ENCODE results near the gene PLIN4. TPM values are rescaled to one million over a fixed set of nuclear protein-coding genes. Genes with fewer than 3 reads are reported as not detected.

PLIN4 gene
- total and polyA plus RNA-seq, 9 of the 15 experiments (the other 6 are each of a cell fraction or from before 2014, with no cell fraction given): 0.04 to 0.16 (median 0.07) TPM; not detected in 3

DNA sequence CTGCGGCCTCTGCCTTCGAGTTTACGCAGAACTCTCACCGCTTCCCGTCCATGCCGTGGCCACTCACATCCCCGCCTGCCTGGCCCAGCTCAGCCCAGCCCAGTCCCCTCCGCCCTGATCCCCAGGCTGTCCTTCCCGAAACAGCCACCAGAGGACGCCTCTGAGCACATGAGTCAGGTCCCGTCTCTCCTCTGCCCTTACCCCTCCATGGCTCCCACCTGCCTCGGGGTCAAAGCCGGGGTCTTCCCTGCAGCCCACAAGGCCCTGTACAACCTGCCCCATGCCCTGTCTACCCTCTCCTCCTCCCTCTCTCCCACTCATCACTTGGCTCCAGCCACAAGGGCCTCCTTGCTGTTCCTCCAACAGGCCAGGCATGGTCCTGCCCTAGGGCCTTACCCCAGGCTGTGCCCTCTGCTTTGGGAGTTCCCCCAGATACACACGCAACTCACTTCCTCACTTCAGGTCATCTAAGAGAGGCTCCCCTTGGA, 49.3 kb upstream of the PLIN4 start (continued):
- TF ChIP-seq, protein P1, sequence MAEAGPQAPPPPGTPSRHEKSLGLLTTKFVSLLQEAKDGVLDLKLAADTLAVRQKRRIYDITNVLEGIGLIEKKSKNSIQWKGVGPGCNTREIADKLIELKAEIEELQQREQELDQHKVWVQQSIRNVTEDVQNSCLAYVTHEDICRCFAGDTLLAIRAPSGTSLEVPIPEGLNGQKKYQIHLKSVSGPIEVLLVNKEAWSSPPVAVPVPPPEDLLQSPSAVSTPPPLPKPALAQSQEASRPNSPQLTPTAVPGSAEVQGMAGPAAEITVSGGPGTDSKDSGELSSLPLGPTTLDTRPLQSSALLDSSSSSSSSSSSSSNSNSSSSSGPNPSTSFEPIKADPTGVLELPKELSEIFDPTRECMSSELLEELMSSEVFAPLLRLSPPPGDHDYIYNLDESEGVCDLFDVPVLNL (CRISPR knock-in tag; IDR thresholded peaks at IDR 0.05; ENCODE audit: low read depth): no peak
- TF ChIP-seq MEF2D (tag; conservative IDR thresholded peaks at IDR 0.05; ENCODE audit: low read depth) (no peak), MYC (IDR thresholded peaks at IDR 0.05; ENCODE audit: low read depth, low read length) (0 out of 2 replicates have a peak, but pooled peaks have one; percentile 33), MYC (CRISPR knock-in tag; IDR thresholded peaks at IDR 0.05; ENCODE audit: borderline replicate concordance, low read depth) (no peak), SRSF1 (IDR thresholded peaks at IDR 0.05; ENCODE audit: low read depth, low read length) (no peak), FOXK2 (conservative IDR thresholded peaks at IDR 0.05 in 1 of 2, IDR thresholded peaks at IDR 0.05 in 1 of 2; ENCODE audit: low read depth in 2 of 2) (no peak), PHF20 (IDR thresholded peaks at IDR 0.05; ENCODE audit: partially characterized antibody) (peak; percentile 41), ZBTB7A (IDR thresholded peaks at IDR 0.05; ENCODE audit: borderline replicate concordance, control insufficient read depth, low read depth, low read length) (peak; percentile 53; the same call in 1 of the 2 replicates), ELF4 (CRISPR knock-in tag; IDR thresholded peaks at IDR 0.05) (no peak), ZNF121 (CRISPR knock-in tag; conservative IDR thresholded peaks at IDR 0.05) (no peak; the same call in 1 of the 2 replicates), TAF9B (IDR thresholded peaks at IDR 0.05; ENCODE audit: partially characterized antibody) (no peak), EHMT2 (IDR thresholded peaks at IDR 0.05) (no peak), FOXJ3 (CRISPR knock-in tag; IDR thresholded peaks at IDR 0.05) (no peak), KLF16 (IDR thresholded peaks at IDR 0.05) (peak; percentile 68), CTBP1 (IDR thresholded peaks at IDR 0.05; ENCODE audit: borderline replicate concordance) (peak; percentile 30; the same call in 1 of the 2 replicates), HDGF (IDR thresholded peaks at IDR 0.05) (peak; percentile 97), BHLHE40 (IDR thresholded peaks at IDR 0.05; ENCODE audit: low read length) (peak; percentile 40; the same call in 1 of the 2 replicates), ZNF644 (tag; IDR thresholded peaks at IDR 0.05; ENCODE audit: low read depth) (no peak)
- TF ChIP-seq, protein P2, sequence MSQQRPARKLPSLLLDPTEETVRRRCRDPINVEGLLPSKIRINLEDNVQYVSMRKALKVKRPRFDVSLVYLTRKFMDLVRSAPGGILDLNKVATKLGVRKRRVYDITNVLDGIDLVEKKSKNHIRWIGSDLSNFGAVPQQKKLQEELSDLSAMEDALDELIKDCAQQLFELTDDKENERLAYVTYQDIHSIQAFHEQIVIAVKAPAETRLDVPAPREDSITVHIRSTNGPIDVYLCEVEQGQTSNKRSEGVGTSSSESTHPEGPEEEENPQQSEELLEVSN (IDR thresholded peaks at IDR 0.05; ENCODE audit: borderline replicate concordance in 1 of 2, extremely low read depth in 1 of 2, insufficient read depth in 1 of 2, insufficient read length in 1 of 2, low read depth in 1 of 2, low read length in 1 of 2, poor library complexity in 1 of 2, severe bottlenecking in 1 of 2): peak in 1 of 2 experiments; percentile 41
- TF ChIP-seq, protein P3, sequence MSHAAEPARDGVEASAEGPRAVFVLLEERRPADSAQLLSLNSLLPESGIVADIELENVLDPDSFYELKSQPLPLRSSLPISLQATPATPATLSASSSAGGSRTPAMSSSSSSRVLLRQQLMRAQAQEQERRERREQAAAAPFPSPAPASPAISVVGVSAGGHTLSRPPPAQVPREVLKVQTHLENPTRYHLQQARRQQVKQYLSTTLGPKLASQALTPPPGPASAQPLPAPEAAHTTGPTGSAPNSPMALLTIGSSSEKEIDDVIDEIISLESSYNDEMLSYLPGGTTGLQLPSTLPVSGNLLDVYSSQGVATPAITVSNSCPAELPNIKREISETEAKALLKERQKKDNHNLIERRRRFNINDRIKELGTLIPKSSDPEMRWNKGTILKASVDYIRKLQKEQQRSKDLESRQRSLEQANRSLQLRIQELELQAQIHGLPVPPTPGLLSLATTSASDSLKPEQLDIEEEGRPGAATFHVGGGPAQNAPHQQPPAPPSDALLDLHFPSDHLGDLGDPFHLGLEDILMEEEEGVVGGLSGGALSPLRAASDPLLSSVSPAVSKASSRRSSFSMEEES (CRISPR knock-in tag; IDR thresholded peaks at IDR 0.05): no peak
- TF ChIP-seq, protein P4, sequence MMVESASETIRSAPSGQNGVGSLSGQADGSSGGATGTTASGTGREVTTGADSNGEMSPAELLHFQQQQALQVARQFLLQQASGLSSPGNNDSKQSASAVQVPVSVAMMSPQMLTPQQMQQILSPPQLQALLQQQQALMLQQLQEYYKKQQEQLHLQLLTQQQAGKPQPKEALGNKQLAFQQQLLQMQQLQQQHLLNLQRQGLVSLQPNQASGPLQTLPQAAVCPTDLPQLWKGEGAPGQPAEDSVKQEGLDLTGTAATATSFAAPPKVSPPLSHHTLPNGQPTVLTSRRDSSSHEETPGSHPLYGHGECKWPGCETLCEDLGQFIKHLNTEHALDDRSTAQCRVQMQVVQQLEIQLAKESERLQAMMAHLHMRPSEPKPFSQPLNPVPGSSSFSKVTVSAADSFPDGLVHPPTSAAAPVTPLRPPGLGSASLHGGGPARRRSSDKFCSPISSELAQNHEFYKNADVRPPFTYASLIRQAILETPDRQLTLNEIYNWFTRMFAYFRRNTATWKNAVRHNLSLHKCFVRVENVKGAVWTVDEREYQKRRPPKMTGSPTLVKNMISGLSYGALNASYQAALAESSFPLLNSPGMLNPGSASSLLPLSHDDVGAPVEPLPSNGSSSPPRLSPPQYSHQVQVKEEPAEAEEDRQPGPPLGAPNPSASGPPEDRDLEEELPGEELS (CRISPR knock-in tag; IDR thresholded peaks at IDR 0.05; ENCODE audit: borderline replicate concordance): no peak
- TF ChIP-seq, protein P5, sequence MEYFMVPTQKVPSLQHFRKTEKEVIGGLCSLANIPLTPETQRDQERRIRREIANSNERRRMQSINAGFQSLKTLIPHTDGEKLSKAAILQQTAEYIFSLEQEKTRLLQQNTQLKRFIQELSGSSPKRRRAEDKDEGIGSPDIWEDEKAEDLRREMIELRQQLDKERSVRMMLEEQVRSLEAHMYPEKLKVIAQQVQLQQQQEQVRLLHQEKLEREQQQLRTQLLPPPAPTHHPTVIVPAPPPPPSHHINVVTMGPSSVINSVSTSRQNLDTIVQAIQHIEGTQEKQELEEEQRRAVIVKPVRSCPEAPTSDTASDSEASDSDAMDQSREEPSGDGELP (CRISPR knock-in tag; IDR thresholded peaks at IDR 0.05; ENCODE audit: borderline replicate concordance): peak; percentile 69; the same call in 1 of the 2 replicates

All from K562 (cell line).